Pancreas (tissue), 10 donors: ENCODE results near the gene USP26. TPM values are rescaled to one million over a fixed set of nuclear protein-coding genes. Genes with fewer than 3 reads are reported as not detected.

Source experiments
- ATAC-seq, 4 donors: fragments of 200-7000 bp; cut with Tn5 transposase; one replicate each; pipeline versions ENCODE4 v1.8.0 to v1.9.1; 2020; ENCODE audit warnings: mild to moderate bottlenecking in 4 of 4, moderate library complexity in 4 of 4
- DNase-seq, 6 donors: peaks; one replicate each; pipeline ENCODE4 v3.0.0-alpha.2; 2020
- FAIRE-seq: peaks from 2 replicates; lab custom pipeline; 2012; peaks lifted over from hg19 to GRCh38; lab: Jason Lieb, UNC
- H3K27ac ChIP-seq, 4 donors: fragments of 200-600 bp; sonication (generic); 1 replicate in 3 of 4; 2 replicates in 1 of 4; pipeline versions ENCODE4 v1.5.0 to v1.8.0; 2020
- H3K27me3 ChIP-seq, 4 donors: fragments of 200-600 bp; one replicate each; pipeline ENCODE4 v1.8.0; 2021
- H3K36me3 ChIP-seq, 3 donors: fragments of 200-600 bp; sonication (generic) in 1 of 3; one replicate each; pipeline versions ENCODE4 v1.5.0 to v1.8.0; 2020 to 2021
- H3K4me1 ChIP-seq, 3 donors: fragments of 200-600 bp; one replicate each; pipeline ENCODE4 v1.8.0; 2021
- H3K4me3 ChIP-seq, 4 donors: fragments of 200-600 bp; sonication (generic) in 2 of 4; one replicate each; pipeline versions ENCODE4 v1.5.0 to v1.8.0; 2020 to 2021
- H3K9me3 ChIP-seq, 4 donors: fragments of 200-600 bp; one replicate each; pipeline ENCODE4 v1.8.0; 2021
- CTCF ChIP-seq, 4 donors: fragments of 200-600 bp; sonication (generic) in 3 of 4; IDR thresholded peaks; one replicate each; pipeline versions ENCODE4 v1.5.0 to v1.8.0; 2021; ENCODE audit warnings: antibody characterized with exemption in 4 of 4
- WGBS, 2 donors: extraction: QIAGEN DNeasy Blood & Tissue Kit; methylation state at CpG; one replicate each; pipeline ENCODE4 v1.1.7; 2013; 5-methylcytosine and 5-hydroxymethylcytosine counted together
- intact Hi-C, 3 donors: fragments of 100-400 bp; cut with DNase I; formaldehyde crosslinking; loops; one replicate each; pipeline versions ENCODE4 v1.11.1 to v1.14.2; 2022
- polyA plus RNA-seq, 2 donors: library from polyadenylated mRNA; stranded (reverse); fragments of 200-250 nt; gene quantifications; one replicate each; pipeline ENCODE4 v1.2.3, GENCODE V29; 2013
- total RNA-seq, 6 donors: library from RNA; stranded (reverse); fragmentation: NEBNext Ultra II Directional in 4 of 6; extraction: Animal tissue kit (Norgen Biotek cat#: 25700) in 4 of 6; gene quantifications; one replicate each; pipeline versions ENCODE4 v1.2.1 to v1.2.4, GENCODE V29; 2021 to 2023
- donor health status: healthy with polysubstance abuse.
- donor health status: DM: no; HTN: no; CAD: no; lungs with moderate emphysema.
- donor health status: DM: no; HTN: no; CAD: no.
- donor health status: control.
- donor health status: control.
- donor health status: Bipolar disorder and iron deficiency.
- donor health status: DM: yes; HTN: yes; CAD: no.
- donor health status: DM: no; HTN: no; CAD: no.
- donor health status: DM: no; HTN: no; CAD: no.
- donor health status: DM: yes; HTN: yes; CAD: no.

USP26 gene
- total and polyA plus RNA-seq, 8 donors = not detected

- peak in 2 of 4 donors; percentile 45 to 53 for TF ChIP-seq CTCF (IDR thresholded peaks at IDR 0.05)
- Histone ChIP-seq H3K4me1 (no peaks in the 10 kb centered on the region), H3K9me3 (no peaks in the 10 kb centered on the region), H3K36me3 (no peaks in the 10 kb centered on the region), H3K4me3 (no peak overlapping the region), H3K27ac (no peak overlapping the region), H3K27me3 (peaks cover 0 to 5% (median 0%) of the 10 kb centered on the region in 4 donors)
- no peak for FAIRE-seq
- DNase-seq = no peak
- ATAC-seq = no peak
- WGBS, 2 donors = 14 to 25% methylated on average over 2 of the region's 2 CpGs
- intact Hi-C loops = no loop called here
These were observed 91.9 kb downstream of the USP26 start for GRCh38 chrX:133005042-133005441.

GRCh38 chrX:132999209-132999608 lies 97.7 kb downstream of the USP26 start:
- DNase-seq (no peak), FAIRE-seq (no peak), ATAC-seq (no peak)
- H3K9me3 ChIP-seq = no peaks in the 10 kb centered on the region
- H3K27ac ChIP-seq = no peak overlapping the region
- TF ChIP-seq CTCF (IDR thresholded peaks at IDR 0.05) = no peak
- peaks cover 0 to 4% (median 2%) of the 10 kb centered on the region in 4 donors for H3K27me3 ChIP-seq
- H3K4me3 ChIP-seq = no peak overlapping the region
- intact Hi-C loops = no loop called here
- no peaks in the 10 kb centered on the region for H3K36me3 ChIP-seq
- H3K4me1 ChIP-seq = no peaks in the 10 kb centered on the region
- WGBS, 2 donors = 70 to 78% methylated on average over 1 of the region's 1 CpG

- TF ChIP-seq CTCF (IDR thresholded peaks at IDR 0.05) = no peak
- no peak overlapping the region for H3K4me3 ChIP-seq
- H3K27me3 ChIP-seq = peaks cover 0 to 21% (median 2%) of the 10 kb centered on the region in 4 donors
- H3K9me3 ChIP-seq = no peaks in the 10 kb centered on the region
- FAIRE-seq (no peak), ATAC-seq (no peak), DNase-seq (no peak)
- no peak overlapping the region for H3K27ac ChIP-seq
- no peaks in the 10 kb centered on the region for H3K4me1 ChIP-seq
- no peaks in the 10 kb centered on the region for H3K36me3 ChIP-seq
- intact Hi-C loops = no loop called here
- WGBS, 2 donors = 63 to 77% methylated on average over 2 of the region's 2 CpGs
These were observed 106.1 kb downstream of the USP26 start for GRCh38 chrX:132990835-132991234.

- H3K27me3 ChIP-seq = peaks cover 0 to 20% (median 0%) of the 10 kb centered on the region in 4 donors
- H3K9me3 ChIP-seq = no peaks in the 10 kb centered on the region
- DNase-seq = no peak
- peak; percentile 9 for FAIRE-seq
- H3K36me3 ChIP-seq = no peaks in the 10 kb centered on the region
- TF ChIP-seq CTCF (IDR thresholded peaks at IDR 0.05) = no peak
- H3K4me3 ChIP-seq = no peak overlapping the region
- no peaks in the 10 kb centered on the region for H3K4me1 ChIP-seq
- no peak overlapping the region for H3K27ac ChIP-seq
- intact Hi-C loops = no loop called here
- no peak for ATAC-seq
These were observed 110.4 kb downstream of the USP26 start for GRCh38 chrX:132986556-132986955.

- H3K36me3 ChIP-seq = no peaks in the 10 kb centered on the region
- H3K9me3 ChIP-seq = no peaks in the 10 kb centered on the region
- ATAC-seq (no peak), DNase-seq (no peak), FAIRE-seq (no peak)
- no peaks in the 10 kb centered on the region for H3K4me1 ChIP-seq
- intact Hi-C loops = no loop called here
- H3K4me3 ChIP-seq = no peak overlapping the region
- TF ChIP-seq CTCF (IDR thresholded peaks at IDR 0.05) = no peak
- 57 to 68% methylated on average over 7 of the region's 7 CpGs for WGBS, 2 donors
- H3K27ac ChIP-seq = no peak overlapping the region
- H3K27me3 ChIP-seq = peaks cover 0 to 17% (median 0%) of the 10 kb centered on the region in 4 donors
These were observed 112.8 kb downstream of the USP26 start for GRCh38 chrX:132984058-132984650.
